ENCODE measurements around the gene RASL12.
"Not testable (repeated sequence)": the region's sequence is repeated elsewhere in the genome, so short reads cannot be mapped to it uniquely, and the experiment has no call there.

Gene RASL12

DNA sequence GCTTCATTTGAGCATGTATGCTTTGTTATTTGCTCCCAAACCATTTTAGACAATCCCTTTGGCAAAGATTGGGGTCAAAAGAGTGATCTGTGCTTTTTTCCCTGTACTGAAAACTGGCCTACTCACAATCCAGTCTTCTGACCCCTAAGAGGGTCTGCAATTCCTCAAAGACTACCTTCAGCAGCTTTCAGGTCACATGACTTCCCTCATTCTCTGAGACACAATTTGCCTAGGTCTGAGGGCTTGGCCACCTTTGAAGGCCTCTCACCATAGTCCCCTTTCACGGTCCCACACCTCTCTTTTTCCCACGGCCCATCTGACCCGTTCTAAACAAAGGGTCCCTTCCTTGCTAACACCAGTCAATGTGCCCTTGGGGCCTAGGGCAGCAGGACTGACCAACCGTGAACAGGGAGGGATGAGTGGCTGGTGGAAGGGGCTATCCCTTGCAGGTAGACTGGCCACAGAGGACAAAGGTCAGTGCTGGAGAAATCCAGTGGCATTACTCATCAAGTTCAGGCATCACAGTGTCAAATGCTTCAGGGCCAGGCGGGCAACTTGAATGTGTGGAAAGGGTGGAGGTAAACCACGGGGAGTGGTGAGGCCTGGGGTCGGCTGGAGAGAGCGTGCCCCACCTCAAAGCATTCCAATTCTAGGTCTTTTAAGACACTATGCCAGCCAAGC lies 10.8 kb downstream of the RASL12 start:
- in situ Hi-C loops (cut with HindIII; ENCODE audit: low sequenced_read_pairs): no loop called here

DNA sequence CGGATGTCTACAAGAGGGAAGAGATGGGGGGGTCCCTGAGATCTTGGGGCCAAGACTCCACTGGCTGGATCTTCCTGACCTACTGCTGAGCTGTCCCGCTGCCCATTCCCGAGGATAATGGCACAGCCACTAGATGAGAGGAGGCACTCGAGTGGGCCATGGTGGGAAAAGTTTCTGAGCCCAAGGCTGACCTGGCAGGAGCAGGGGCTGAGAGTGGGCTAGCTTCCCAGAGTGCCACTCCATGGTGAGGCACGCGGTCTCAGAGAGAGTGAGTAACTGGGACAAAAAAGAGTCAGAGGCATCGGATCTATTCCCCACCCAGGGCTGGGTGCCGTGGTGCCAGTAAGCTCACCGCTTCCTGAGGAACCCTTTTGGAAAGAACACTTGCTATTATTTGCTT lies 11.7 kb downstream of the RASL12 start:
- in situ Hi-C loops (cut with HindIII; ENCODE audit: low sequenced_read_pairs): no loop called here

- in situ Hi-C loops (cut with HindIII; ENCODE audit: low sequenced_read_pairs): no loop called here
These were observed 12.5 kb downstream of the RASL12 start for GRCh38 chr15:65055201-65055870.

- in situ Hi-C loops (cut with HindIII; ENCODE audit: low sequenced_read_pairs): loop anchor here (5.0 kb wide), 1 partner anchor 48 kb away; no protein-coding TSS in a partner anchor
These were observed 13.2 kb downstream of the RASL12 start for GRCh38 chr15:65054333-65055200.

GRCh38 chr15:65052956-65053355 lies 14.8 kb downstream of the RASL12 start:
- in situ Hi-C loops (cut with HindIII; ENCODE audit: low sequenced_read_pairs): loop anchor here (5.0 kb wide), 1 partner anchor 49 kb away; no protein-coding TSS in a partner anchor

DNA sequence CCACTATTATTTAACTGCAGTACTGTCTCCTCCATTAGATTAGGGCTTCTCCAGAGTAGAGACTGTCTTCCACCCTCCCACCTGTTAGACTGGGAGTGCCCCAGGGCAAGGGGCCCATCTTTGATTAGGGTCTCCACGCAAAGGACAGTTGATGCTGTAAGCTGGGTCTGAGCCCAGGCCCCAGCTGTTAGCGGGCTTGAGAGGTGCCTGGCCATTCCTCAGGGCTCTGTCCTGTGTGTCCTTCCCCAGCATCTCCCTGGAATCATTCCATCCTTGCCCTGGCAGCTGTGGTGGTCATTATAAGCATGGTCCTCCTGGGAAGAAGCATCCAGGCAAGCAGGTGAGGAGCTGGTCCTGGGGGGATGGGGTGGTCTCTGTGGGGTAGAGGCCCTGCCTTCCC lies 16.5 kb downstream of the RASL12 start:
- in situ Hi-C loops (cut with HindIII; ENCODE audit: low sequenced_read_pairs): loop anchor here (5.0 kb wide), 1 partner anchor 51 kb away; no protein-coding TSS in a partner anchor

- in situ Hi-C loops (cut with HindIII; ENCODE audit: low sequenced_read_pairs): loop anchor here (5.0 kb wide), 1 partner anchor 52 kb away; no protein-coding TSS in a partner anchor
These were observed 17.5 kb downstream of the RASL12 start for GRCh38 chr15:65050270-65050669.

DNA sequence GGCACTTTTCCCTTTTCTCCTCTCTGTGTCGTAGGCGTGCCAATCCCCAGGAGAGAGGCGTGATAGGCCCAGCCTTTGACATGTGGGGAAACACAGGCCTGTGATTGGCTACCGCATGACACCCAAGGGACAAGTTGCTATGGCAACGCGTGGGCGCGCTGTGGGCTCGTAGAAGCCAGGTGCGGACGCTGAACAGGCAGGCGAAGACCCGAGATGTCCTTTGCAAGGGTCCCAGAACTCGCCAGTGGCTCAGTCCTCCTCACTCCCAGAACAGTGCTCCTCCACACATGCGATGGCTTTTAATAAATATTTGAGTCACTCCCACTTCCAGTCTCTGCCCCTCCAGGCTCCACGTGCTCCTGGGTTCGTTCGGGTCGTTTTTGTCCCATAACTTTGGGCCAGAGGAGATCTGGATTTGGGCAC lies 18.4 kb downstream of the RASL12 start:
- in situ Hi-C loops (cut with HindIII; ENCODE audit: low sequenced_read_pairs): no loop called here

DNA sequence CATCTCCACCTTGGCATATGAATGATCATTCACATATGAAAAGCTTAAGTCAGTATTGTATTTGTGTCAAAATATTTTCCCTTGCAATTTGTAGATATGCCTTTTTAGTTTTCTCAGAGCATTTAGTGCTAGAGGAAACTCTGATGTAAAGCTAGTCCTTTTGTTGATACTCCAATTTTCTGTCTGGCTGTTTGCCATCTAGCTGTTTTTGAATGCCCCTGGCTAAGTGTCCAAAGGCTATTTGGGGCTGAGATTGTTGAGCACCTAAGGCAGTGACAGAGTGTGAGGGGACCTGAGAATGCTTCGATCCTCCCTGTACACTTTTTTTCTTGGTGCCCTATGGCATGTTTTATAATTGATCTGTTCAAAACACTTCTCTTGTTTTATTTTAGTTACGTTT lies 19.6 kb downstream of the RASL12 start:
- in situ Hi-C loops (cut with HindIII; ENCODE audit: low sequenced_read_pairs): no loop called here

- in situ Hi-C loops (cut with HindIII; ENCODE audit: low sequenced_read_pairs): no loop called here
These were observed 22.9 kb downstream of the RASL12 start, which contains the start of gene SLC51B for GRCh38 chr15:65044724-65045481. Gene SLC51B (plus strand): TSS chr15:65045387. CDS start chr15:65050005, 4,618 bp downstream.

GRCh38 chr15:65044218-65044617 lies 23.6 kb downstream of the RASL12 start:
- in situ Hi-C loops (cut with HindIII; ENCODE audit: low sequenced_read_pairs): not testable (repeated sequence)

- in situ Hi-C loops (cut with HindIII; ENCODE audit: low sequenced_read_pairs): no loop called here
These were observed 24.9 kb downstream of the RASL12 start for GRCh38 chr15:65042776-65043327.

- in situ Hi-C loops (cut with HindIII; ENCODE audit: low sequenced_read_pairs): no loop called here
These were observed 26.0 kb downstream of the RASL12 start for GRCh38 chr15:65041787-65042186.

DNA sequence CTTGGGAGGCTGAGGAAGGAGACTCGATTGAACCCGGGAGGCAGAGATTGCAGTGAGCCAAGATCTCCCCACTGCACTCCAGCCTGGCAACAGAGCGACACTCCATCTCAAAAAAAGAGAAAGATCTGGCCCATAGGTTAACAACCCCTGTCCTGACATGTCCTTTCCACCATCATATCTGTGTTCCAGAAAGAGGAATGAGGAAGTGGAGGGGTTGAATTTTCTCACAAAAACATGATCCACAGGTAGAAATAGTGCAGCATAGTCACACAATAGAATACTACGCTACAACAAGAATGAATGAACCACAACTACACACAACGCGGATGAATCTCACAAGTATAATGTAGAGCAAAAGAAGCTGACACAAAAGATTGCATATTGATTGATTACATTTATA lies 27.3 kb downstream of the RASL12 start:
- in situ Hi-C loops (cut with HindIII; ENCODE audit: low sequenced_read_pairs): no loop called here

DNA sequence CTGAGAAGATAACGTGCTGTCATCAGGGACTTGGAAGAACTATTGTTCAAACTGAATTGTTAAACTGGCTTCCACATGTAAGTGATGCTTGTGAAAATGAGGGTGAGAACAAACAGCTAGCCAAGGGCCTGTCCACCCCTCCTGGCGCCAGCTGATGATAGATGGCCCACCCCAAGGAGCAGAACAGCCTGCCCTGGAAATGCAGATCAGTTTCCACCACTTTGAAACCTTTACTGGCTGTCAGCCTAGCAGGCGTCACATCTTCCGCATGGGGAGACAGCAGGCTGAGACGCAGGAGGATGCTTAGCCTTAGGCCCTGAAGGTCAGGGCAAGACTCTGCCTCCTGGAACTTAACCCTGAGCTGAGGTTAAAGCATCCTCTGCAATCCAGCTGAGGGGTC lies 29.0 kb downstream of the RASL12 start:
- in situ Hi-C loops (cut with HindIII; ENCODE audit: low sequenced_read_pairs): no loop called here

GRCh38 chr15:65038428-65038827 lies 29.4 kb downstream of the RASL12 start:
- in situ Hi-C loops (cut with HindIII; ENCODE audit: low sequenced_read_pairs): no loop called here

GRCh38 chr15:65037309-65037708 lies 30.5 kb downstream of the RASL12 start:
- in situ Hi-C loops (cut with HindIII; ENCODE audit: low sequenced_read_pairs): no loop called here

- in situ Hi-C loops (cut with HindIII; ENCODE audit: low sequenced_read_pairs): no loop called here
These were observed 33.1 kb downstream of the RASL12 start for GRCh38 chr15:65034719-65035118.

DNA sequence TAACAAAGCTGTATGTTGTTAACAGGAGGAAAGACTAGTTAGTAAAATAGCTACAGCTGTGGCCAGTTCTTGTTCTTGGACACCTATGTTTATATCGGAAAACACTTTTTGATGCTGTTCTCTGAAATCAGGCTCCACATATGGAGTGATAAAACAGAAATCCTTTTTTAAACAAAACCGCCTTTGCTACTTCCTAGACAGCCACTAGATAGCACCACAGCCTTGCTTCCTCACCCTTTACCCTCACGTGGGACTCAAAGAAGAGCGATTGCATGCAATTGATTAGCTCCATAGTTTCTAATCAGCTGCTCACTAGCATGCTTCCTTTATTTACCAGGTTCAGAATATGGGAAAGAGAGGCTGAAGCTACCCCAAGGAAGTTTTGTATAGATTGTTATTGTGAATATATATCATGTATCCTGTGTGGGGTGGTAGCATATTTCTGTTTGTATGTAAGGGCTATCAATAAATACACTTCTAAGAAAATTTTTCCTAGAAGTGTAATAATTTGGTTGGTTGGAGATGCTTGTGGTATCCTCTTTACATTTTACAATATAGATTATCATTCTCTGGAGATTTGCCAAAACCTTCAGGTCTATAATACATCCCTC lies 34.0 kb downstream of the RASL12 start:
- in situ Hi-C loops (cut with HindIII; ENCODE audit: low sequenced_read_pairs): no loop called here

Data from endothelial cell of hepatic sinusoid (primary cell).